H9 (cell line): ENCODE data around the gene MVB12A. TPM values are rescaled to one million over a fixed set of nuclear protein-coding genes. Genes with fewer than 3 reads are reported as not detected.

Experiments used
- DNase-seq: peaks from one replicate; pipeline ENCODE4 v3.0.0-alpha.2; 2017
- H2AFZ ChIP-seq: one replicate; pipeline ENCODE4 v1.6.1; 2013; ENCODE audit warnings: mild to moderate bottlenecking, low read length, control low read depth, moderate library complexity
- H2AK5ac ChIP-seq: 2 replicates; pipeline ENCODE4 v1.6.1; 2013; ENCODE audit warnings: low read length, control low read depth, mixed read lengths; ENCODE audit not compliant: insufficient read length
- H2BK120ac ChIP-seq: one replicate; pipeline ENCODE4 v1.6.1; 2013; ENCODE audit warnings: low read depth, mild to moderate bottlenecking, low read length, control low read depth, inconsistent platforms; ENCODE audit not compliant: poor library complexity, severe bottlenecking
- H2BK12ac ChIP-seq: 2 replicates; pipeline ENCODE4 v1.6.1; 2013; ENCODE audit warnings: low read length, control low read depth, mixed read lengths, low read depth; ENCODE audit not compliant: insufficient read length
- H2BK15ac ChIP-seq: 2 replicates; pipeline ENCODE4 v1.6.1; 2013; ENCODE audit warnings: low read depth, low read length, control low read depth
- H2BK20ac ChIP-seq: one replicate; pipeline ENCODE4 v1.6.1; 2013; ENCODE audit warnings: low read depth, mild to moderate bottlenecking, low read length, control low read depth, inconsistent platforms; ENCODE audit not compliant: poor library complexity, severe bottlenecking
- H2BK5ac ChIP-seq: 2 replicates; pipeline ENCODE4 v1.6.1; 2013; ENCODE audit warnings: low read length, control low read depth, mixed read lengths; ENCODE audit not compliant: insufficient read length
- H3K14ac ChIP-seq: 2 replicates; pipeline ENCODE4 v1.6.1; 2013; ENCODE audit warnings: low read length, control low read depth; ENCODE audit not compliant: insufficient read depth
- H3K18ac ChIP-seq: 2 replicates; pipeline ENCODE4 v1.6.1; 2013; ENCODE audit warnings: low read depth, mild to moderate bottlenecking, mixed read lengths, low read length, control low read depth; ENCODE audit not compliant: insufficient read length
- H3K23ac ChIP-seq: 2 replicates; pipeline ENCODE4 v1.6.1; 2013; ENCODE audit warnings: low read length, control low read depth, mixed read lengths, low read depth; ENCODE audit not compliant: insufficient read length
- H3K23me2 ChIP-seq: 2 replicates; pipeline ENCODE4 v1.6.1; 2013; ENCODE audit warnings: low read depth, mild to moderate bottlenecking, mixed read lengths, low read length, control low read depth; ENCODE audit not compliant: insufficient read length, poor library complexity, severe bottlenecking
- H3K27ac ChIP-seq: 2 replicates; pipeline ENCODE4 v1.5.1; 2013; ENCODE audit warnings: low read length, control low read depth, mixed read lengths, low read depth; ENCODE audit not compliant: insufficient read length
- H3K27me3 ChIP-seq: 2 replicates; pipeline ENCODE4 v1.6.1; 2013; ENCODE audit warnings: low read length, control low read depth, inconsistent platforms; ENCODE audit not compliant: insufficient read depth
- H3K4ac ChIP-seq: 2 replicates; pipeline ENCODE4 v1.6.1; 2013; ENCODE audit warnings: low read depth, mild to moderate bottlenecking, control low read depth, inconsistent platforms, low read length, moderate library complexity
- H3K4me1 ChIP-seq: 2 replicates; pipeline ENCODE4 v1.6.1; 2013; ENCODE audit warnings: low read length, control low read depth, inconsistent platforms; ENCODE audit not compliant: insufficient read depth
- H3K4me2 ChIP-seq: 2 replicates; pipeline ENCODE4 v1.6.1; 2013; ENCODE audit warnings: low read length, control low read depth, mixed read lengths; ENCODE audit not compliant: insufficient read length, insufficient read depth
- H3K56ac ChIP-seq: 2 replicates; pipeline ENCODE4 v1.6.1; 2013; ENCODE audit warnings: low read depth, mild to moderate bottlenecking, mixed read lengths, low read length, control low read depth; ENCODE audit not compliant: insufficient read length
- H3K79me1 ChIP-seq: 2 replicates; pipeline ENCODE4 v1.6.1; 2013; ENCODE audit warnings: low read depth, mild to moderate bottlenecking, moderate library complexity, low read length, control low read depth, inconsistent platforms; ENCODE audit not compliant: insufficient read depth, poor library complexity, severe bottlenecking
- H3K79me2 ChIP-seq: 2 replicates; pipeline ENCODE4 v1.6.1; 2013; ENCODE audit warnings: low read length, control low read depth, inconsistent platforms; ENCODE audit not compliant: insufficient read depth
- H3K9ac ChIP-seq: 2 replicates; pipeline ENCODE4 v1.6.1; 2013; ENCODE audit warnings: low read length, control low read depth, mixed read lengths; ENCODE audit not compliant: insufficient read length; ENCODE audit errors: extremely low read depth
- H3K9me3 ChIP-seq: one replicate; pipeline ENCODE4 v1.6.1; 2013; ENCODE audit warnings: low read depth, low read length, inconsistent platforms; ENCODE audit not compliant: control insufficient read depth
- H3T11ph ChIP-seq: one replicate; pipeline ENCODE4 v1.6.1; 2013; ENCODE audit warnings: mild to moderate bottlenecking, low read length, control low read depth, inconsistent platforms
- H4K20me1 ChIP-seq: one replicate; pipeline ENCODE4 v1.6.1; 2013; ENCODE audit not compliant: control insufficient read depth, insufficient read length, insufficient read depth
- H4K5ac ChIP-seq: 2 replicates; pipeline ENCODE4 v1.6.1; 2013; ENCODE audit warnings: low read depth, mild to moderate bottlenecking, mixed read lengths, low read length, control low read depth; ENCODE audit not compliant: insufficient read length
- H4K8ac ChIP-seq: replicated peaks from 2 replicates; pipeline ENCODE4 v1.6.1; 2013; ENCODE audit warnings: low read length, control low read depth, mixed read lengths, low read depth; ENCODE audit not compliant: insufficient read length
- H4K91ac ChIP-seq: 2 replicates; pipeline ENCODE4 v1.6.1; 2013; ENCODE audit warnings: low read depth, mild to moderate bottlenecking, moderate library complexity, mixed read lengths, low read length, control low read depth; ENCODE audit not compliant: insufficient read length
- H3K27ac Mint-ChIP-seq, 3 experiments: 2 replicates in 2 of 3; 3 replicates in 1 of 3; pipeline ENCODE4 v1.8.0; 2020 to 2021; ENCODE audit warnings: mixed read lengths in 3 of 3, mild to moderate bottlenecking in 1 of 3, moderate library complexity in 1 of 3
- H3K27me3 Mint-ChIP-seq: 2 replicates; pipeline ENCODE4 v1.8.0; 2021; ENCODE audit warnings: low read depth, mild to moderate bottlenecking, moderate library complexity, mixed read lengths
- H3K36me3 Mint-ChIP-seq, 3 experiments: 2 replicates in 2 of 3; 3 replicates in 1 of 3; pipeline ENCODE4 v1.8.0; 2020 to 2021; ENCODE audit warnings: low read depth in 3 of 3, mixed read lengths in 3 of 3; ENCODE audit not compliant: insufficient read depth in 1 of 3
- H3K4me1 Mint-ChIP-seq, 2 experiments: 2 replicates each; pipeline ENCODE4 v1.8.0; 2020; ENCODE audit warnings: mixed read lengths in 2 of 2
- H3K4me3 Mint-ChIP-seq, 2 experiments: 2 replicates in 1 of 2; 3 replicates in 1 of 2; pipeline ENCODE4 v1.8.0; 2020 to 2021; ENCODE audit warnings: mild to moderate bottlenecking in 2 of 2, mixed read lengths in 2 of 2, moderate library complexity in 1 of 2
- H3K9me3 Mint-ChIP-seq, 2 experiments: 2 replicates in 1 of 2; 3 replicates in 1 of 2; pipeline ENCODE4 v1.8.0; 2020; ENCODE audit warnings: mild to moderate bottlenecking in 2 of 2, mixed read lengths in 2 of 2, moderate library complexity in 1 of 2
- CTCF ChIP-seq: fragments of 200-600 bp; sonication (generic); conservative IDR thresholded peaks from 3 replicates; pipeline ENCODE4 v1.8.0; 2021; ENCODE audit warnings: antibody characterized with exemption, mild to moderate bottlenecking
- WGBS: extraction: QIAGEN DNeasy Blood & Tissue Kit; methylation state at CpG from one replicate; pipeline ENCODE4 v1.1.7; 2013; ENCODE audit warnings: missing lambda C conversion rate, low lambda C conversion rate, mixed read lengths; ENCODE audit not compliant: insufficient read length; ENCODE audit errors: extremely low coverage; 5-methylcytosine and 5-hydroxymethylcytosine counted together
- total RNA-seq: library from RNA; stranded (reverse); gene quantifications from 2 replicates; pipeline ENCODE4 v1.2.1, GENCODE V29; 2021

MVB12A gene
- total RNA-seq, 1 experiment from 2014 or later, result 50.4 TPM

GRCh38 chr19:17393914-17394313 lies 25.9 kb upstream of the MVB12A start, which contains the start of gene CCDC194:
CCDC194 (minus strand) TSS chr19:17394196; CDS start chr19:17394158, 38 bp downstream.
- Histone ChIP-seq H2BK5ac (no peak within 1 kb of the TSS), H3K9ac (no peak within 1 kb of the TSS), H3K4me2 (no peak within 1 kb of the TSS), H3K18ac (no peak within 1 kb of the TSS), H2AK5ac (no peak within 1 kb of the TSS), H3K23me2 (peaks cover 14% of the 10 kb centered on the region), H4K5ac (no peak within 1 kb of the TSS), H2AFZ (no peak within 1 kb of the TSS), H3K4me1 (no peaks in the 10 kb centered on the region), H3K23ac (no peak within 1 kb of the TSS), H3K56ac (no peak within 1 kb of the TSS), H3K27me3 (no peaks in the 10 kb centered on the region), H3K9me3 (no peaks in the 10 kb centered on the region), H4K91ac (no peak within 1 kb of the TSS), H3T11ph (no peak within 1 kb of the TSS), H3K4ac (no peak within 1 kb of the TSS), H4K8ac (no peak within 1 kb of the TSS), H3K27ac (no peak within 1 kb of the TSS), H2BK15ac (no peak within 1 kb of the TSS), H2BK120ac (no peak within 1 kb of the TSS), H3K79me2 (no peaks in the 10 kb centered on the region), H2BK12ac (no peak within 1 kb of the TSS), H3K14ac (no peak within 1 kb of the TSS), H4K20me1 (no peaks in the 10 kb centered on the region), H2BK20ac (no peak within 1 kb of the TSS), H3K79me1 (no peaks in the 10 kb centered on the region)
- no CpG with 5 or more reads among the region's 41 CpGs for WGBS
- H3K27ac Mint-ChIP-seq, result no peak within 1 kb of the TSS
- peaks cover 12 to 14% of the 10 kb centered on the region in 2 experiments for H3K4me1 Mint-ChIP-seq
- peaks cover 3 to 15% (median 5%) of the 10 kb centered on the region in 3 experiments; a peak in 6 of 7 replicates for H3K36me3 Mint-ChIP-seq
- H3K4me3 Mint-ChIP-seq, result peak within 1 kb of the TSS in 1 of 2 experiments; percentile 58; a peak in 2 of 5 replicates
- H3K9me3 Mint-ChIP-seq, result peaks cover 7 to 8% of the 10 kb centered on the region in 2 experiments
- H3K27me3 Mint-ChIP-seq, result peaks cover 15% of the 10 kb centered on the region
- TF ChIP-seq CTCF, result no peak
- DNase-seq, result no peak
